ENCODE data around the gene CALY.

Gene CALY

DNA sequence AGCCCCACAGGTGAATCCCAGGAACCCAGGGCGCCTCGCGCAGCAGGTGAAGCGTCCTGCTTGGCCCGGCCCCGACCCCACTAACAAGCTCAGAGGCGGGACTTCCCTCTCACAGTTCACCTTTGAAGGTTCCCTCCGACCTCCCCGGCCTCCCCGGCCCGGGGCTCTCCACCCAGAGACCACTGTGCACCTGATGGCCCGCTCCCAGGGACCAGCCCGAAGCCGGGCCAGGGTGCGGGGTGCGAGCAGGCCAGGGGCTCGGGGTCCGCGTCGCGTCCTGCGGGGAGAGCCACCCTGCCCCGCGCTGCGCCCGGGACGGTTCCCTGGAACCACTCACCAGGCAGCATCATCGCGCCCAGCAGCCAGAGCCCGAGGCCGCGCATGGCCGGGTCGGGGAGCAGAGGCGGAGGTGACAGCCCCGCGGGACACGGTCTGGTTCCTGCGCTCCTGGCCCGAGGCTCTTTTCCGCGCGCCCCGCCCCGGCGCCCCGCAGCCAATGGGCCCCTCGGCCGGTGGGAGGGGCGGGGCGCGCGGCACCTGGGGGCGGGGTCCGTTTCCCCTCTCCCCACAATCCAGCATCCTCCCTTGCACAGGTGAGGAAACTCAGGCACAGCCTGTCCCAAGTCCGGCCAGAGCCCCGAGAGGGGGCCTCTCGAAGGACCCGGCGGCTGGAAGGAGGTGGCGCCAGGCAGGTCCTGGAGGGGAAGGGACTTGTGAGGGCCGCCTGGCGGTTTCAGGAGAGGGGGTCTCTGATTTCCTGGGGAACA is 60.1 kb downstream of the CALY start, which contains the start of gene ADAM8:
ADAM8 (minus strand) TSS at position 434 of the 767 bp plus-strand sequence; CDS start at position 383, 51 bp downstream.
- DNase-seq (ENCODE audit: low spot score), result peak; percentile 97
- TF ChIP-seq, protein P1, sequence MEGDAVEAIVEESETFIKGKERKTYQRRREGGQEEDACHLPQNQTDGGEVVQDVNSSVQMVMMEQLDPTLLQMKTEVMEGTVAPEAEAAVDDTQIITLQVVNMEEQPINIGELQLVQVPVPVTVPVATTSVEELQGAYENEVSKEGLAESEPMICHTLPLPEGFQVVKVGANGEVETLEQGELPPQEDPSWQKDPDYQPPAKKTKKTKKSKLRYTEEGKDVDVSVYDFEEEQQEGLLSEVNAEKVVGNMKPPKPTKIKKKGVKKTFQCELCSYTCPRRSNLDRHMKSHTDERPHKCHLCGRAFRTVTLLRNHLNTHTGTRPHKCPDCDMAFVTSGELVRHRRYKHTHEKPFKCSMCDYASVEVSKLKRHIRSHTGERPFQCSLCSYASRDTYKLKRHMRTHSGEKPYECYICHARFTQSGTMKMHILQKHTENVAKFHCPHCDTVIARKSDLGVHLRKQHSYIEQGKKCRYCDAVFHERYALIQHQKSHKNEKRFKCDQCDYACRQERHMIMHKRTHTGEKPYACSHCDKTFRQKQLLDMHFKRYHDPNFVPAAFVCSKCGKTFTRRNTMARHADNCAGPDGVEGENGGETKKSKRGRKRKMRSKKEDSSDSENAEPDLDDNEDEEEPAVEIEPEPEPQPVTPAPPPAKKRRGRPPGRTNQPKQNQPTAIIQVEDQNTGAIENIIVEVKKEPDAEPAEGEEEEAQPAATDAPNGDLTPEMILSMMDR (IDR thresholded peaks at IDR 0.05; ENCODE audit: extremely low read depth, missing control alignments), result no peak

DNA sequence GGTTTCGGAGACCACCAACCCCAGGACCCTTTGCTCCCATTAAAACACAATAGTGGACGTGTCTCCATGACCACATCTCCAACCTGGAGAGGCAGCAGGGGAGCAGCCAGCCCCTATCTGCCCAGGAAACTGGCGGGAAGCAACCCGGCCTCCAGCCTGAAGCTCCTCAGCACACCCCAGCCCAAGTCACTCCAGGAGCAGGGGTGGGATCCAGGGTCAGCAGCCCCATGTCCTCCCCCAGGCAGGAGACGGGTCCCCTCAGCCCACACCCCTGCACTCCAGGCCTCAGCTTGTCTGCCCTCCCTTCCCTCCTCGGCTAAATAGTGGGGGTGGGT is 60.6 kb downstream of the CALY start:
- no peak for DNase-seq (ENCODE audit: low spot score)
- TF ChIP-seq, protein P1 (IDR thresholded peaks at IDR 0.05; ENCODE audit: extremely low read depth, missing control alignments), result no peak

DNA sequence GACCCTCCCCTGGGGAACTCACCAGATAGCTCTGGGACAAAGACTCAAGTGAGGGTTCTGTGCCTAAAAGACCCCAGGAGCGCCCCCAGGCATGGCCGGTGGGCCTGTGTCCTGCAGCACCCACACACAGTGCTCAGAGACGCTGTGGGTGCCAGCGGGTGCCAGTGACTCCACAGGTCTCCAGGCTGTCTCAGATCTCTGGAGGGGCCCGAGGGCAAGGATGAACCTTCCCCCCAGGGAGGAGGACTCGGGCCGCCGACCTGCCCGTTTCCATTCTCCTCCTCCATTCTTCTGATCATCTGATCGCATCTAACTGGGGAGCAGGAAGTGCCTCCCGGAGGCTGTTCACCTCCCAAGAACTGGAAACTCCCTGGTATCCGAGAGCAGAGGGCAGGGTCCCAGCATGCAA is 61.0 kb downstream of the CALY start:
- peak; percentile 80 for DNase-seq (ENCODE audit: low spot score)
- TF ChIP-seq, protein P1 (IDR thresholded peaks at IDR 0.05; ENCODE audit: extremely low read depth, missing control alignments), result peak; percentile 42

DNA sequence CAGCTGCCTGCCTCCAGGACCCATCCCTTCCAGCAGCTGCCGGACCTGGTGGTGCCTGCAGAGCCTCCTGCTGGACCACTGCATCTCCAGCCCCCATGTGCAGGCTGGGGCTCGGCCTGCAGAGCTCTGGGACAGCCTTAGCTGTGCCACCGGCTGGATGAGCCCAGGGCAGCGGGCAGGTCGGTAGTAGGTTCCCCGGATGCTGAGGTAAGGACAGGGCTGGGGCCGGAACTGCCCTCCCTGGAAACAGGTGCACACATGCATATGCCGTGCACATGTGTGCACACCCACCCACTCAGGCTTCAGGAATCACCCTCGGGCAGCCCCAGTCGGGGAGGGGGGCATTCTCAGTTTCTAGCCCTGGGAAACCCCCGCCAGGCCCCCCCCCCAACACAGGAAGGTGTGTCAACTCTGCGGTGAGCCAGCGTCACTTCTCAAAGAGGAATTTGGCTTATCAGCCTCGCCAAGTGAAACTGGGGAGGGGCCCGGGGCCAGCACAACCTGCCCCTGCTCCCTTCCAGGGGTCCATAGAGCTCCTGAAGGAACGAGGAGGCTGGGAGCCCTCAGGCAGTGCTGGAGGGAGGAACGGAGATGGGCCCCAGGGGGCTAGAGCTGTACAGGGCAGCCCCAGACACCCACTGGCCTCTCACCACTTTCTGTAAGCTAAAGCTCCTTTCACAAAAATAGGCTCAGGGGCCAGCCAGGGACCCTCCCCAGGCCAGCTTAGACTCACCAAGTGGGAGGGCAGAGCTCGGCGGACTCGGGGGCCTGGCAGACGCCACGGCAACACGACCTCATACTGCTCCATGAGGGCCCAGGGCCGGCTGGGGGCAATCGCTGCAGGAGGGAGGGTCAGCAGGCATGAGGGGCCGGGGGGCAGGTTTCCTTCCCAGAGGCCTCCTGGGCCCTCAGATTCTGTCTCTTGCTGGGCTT is 61.7 kb downstream of the CALY start:
- TF ChIP-seq, protein P1 (IDR thresholded peaks at IDR 0.05; ENCODE audit: extremely low read depth, missing control alignments), result no peak
- peak; percentile 93 for DNase-seq (ENCODE audit: low spot score)
